T1000 (cell line): ENCODE data around the gene AGBL4.
A peak's percentile ranks its signal among the peaks of the same experiment; 100 is the strongest.

Experiments used
- DNase-seq: peaks from one replicate; lab custom pipeline; 2025; ENCODE audit warnings: mixed read lengths; lab: John Stamatoyannopoulos, UW

Gene AGBL4

DNA sequence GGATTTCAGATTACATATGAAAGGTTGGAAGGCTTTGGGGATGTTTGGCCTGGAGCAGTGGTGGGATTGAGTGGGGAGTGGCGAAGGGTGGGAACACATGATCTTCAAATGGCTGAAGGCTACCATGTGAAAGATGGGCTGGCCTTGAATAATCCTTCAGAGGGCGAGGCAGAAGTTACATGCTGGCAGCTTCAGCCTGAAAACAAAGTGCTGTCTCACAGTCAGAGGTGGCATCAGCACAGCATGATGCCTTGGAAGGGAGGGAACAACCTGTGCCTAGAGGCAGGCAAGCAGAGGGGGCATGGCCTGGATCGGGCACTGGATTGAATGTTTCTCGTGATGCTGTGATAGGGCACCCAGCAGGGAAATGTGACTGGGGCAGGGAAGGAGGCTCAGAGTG is 1377.9 kb downstream of the AGBL4 start:
- DNase-seq: no peak

DNA sequence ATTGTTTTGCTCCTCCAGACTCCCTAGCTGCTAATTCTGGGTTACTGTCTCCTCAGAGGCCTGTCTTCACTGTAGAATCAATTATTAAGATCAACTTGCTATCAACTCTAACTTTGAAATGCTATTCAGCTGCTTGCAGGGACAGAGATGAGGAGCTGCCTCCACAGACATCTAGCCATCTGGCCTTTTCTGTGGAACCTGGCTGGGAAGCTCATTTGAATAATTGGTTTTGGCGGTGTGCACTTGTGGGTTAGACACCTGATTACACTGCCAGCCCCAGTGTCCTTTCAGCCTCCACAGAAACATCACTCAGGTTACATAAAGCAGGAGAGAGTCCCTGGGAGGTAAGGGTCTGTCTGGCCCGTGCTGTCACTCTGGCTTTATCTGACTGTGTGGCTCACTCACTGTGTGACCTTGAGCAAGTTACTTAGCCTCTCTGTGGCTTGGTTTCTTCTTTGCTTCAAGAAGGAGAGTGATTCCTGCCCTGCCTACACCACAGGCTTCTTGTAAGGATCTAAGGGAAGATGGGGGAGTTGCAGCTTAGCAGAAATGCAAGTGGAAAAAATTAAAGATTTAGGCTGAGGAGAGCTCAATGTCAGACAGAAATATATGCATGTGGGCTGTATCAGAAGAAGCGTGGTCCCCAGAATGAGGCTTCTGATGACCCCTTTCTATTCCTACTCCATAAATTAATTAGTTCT is 1378.7 kb downstream of the AGBL4 start:
- DNase-seq: no peak

DNA sequence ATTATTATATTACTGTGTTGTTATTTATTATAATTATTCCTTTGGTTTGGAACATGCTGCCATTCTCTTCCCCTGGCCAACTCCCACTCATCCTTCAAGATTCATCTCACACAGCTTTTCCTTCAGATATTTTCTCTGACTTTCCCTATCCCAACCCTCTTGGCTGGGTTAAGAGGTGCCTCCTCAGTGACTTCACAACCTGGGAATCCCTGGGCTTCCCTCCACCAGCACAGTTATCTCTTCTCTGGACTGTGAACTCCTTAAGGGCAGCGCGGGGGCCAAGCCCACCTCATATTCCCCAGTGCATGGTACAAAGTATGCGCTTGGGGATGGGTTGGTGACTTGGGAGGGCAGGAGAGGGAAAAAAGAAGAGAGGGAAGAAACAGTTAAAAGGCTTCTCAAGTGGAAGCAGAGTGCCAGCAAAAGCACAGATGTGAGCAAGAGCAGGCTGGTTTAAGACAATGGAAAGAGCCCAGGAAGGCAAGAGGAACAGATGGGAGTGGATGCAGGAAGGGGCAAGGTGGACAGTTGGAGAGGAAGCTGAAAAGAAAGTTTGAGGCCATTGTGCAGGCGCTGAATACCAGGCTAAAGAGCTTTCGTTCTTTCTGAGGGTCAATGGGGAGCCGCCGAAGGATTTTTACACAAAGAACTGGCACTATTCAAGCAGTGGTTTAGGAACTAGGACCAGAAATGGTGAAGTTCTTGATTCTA is 1379.4 kb downstream of the AGBL4 start:
- DNase-seq: no peak

DNA sequence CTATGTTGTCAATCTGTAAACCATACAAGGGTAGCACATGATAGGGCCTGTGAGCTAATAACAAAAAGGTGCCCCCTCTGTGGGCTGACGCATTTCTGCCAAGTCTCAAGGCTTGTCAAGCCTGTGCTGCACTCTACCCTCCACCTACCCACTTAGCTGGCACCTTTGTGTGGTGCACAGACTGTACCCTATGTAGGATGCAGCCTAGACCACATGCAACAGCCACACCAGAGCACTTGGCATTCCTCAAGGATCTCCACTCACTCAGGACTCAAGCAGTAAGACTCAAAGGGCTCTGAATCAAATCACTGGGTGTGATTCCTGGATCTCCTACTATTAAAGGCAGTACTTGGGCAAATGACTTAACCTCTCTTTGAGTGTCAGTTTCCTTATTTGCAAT is 1380.6 kb downstream of the AGBL4 start:
- no peak for DNase-seq

DNA sequence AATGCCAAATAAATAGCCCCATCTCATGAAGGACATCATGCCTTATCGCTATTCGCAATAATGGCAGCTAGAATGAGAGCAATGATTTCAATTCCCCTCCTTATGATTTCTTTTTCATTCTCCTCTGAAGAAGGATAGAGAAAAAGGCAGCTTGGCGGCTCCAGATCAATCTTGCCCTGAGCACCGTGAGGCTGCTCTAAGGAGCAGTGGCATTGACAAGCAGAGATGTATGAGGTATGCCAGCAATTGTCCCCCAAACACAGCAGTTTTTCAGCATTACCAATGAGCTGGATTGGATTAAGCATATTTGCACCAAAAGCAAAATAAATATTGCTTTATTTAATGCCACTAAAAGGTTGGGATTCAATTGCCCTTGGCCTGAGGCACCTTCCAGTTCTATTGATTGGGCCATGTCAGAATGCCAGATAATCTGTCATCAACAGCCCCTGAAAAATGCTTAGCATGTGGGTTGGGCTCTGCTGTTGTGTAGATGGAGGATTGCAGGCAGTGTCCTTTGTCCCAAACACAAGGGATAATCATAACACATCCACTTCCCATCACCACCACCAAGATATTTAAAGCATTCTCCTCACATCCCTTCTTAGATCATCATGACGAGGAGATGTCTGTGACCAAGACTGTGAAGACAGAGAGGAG is 1382.8 kb downstream of the AGBL4 start:
- no peak for DNase-seq

DNA sequence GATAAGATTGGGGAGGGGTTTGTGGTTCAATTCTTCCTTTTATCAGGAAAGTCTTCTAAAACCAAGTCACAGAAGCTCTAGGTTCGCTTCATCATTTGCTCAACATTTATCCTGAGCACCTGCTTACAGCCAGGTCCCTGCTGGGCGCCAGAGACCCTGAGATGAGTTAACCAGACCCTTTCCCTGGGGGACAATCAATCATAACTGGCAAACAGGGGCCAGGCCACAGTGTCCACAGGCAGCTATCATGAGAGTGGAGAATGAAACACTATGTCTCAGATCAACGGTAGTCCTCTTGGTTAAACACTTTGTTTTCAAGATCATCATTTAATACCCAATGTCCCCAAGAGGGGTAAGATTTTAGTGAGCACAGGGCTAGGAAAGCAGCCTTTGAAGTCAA is 1393.9 kb downstream of the AGBL4 start:
- no peak for DNase-seq

DNA sequence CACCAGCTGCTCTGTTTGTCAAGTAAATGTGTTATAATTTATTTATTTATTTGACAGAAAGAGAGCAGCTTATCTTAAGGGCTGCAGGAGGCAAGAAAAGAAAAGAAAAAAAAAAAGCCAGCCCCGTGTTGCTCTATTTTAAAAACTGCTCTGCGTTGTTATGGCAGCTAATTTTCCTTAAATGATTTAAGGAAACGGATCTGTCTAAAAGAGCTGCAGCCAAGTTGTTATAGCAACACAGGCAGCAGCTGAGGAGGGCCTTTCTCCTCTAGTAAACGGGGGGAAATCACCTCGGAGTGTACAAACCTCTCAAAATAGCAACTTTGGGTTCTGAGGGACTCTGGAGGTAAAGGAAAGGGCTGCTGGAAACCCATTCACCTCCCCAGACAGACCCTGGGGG is 1396.3 kb downstream of the AGBL4 start:
- no peak for DNase-seq

DNA sequence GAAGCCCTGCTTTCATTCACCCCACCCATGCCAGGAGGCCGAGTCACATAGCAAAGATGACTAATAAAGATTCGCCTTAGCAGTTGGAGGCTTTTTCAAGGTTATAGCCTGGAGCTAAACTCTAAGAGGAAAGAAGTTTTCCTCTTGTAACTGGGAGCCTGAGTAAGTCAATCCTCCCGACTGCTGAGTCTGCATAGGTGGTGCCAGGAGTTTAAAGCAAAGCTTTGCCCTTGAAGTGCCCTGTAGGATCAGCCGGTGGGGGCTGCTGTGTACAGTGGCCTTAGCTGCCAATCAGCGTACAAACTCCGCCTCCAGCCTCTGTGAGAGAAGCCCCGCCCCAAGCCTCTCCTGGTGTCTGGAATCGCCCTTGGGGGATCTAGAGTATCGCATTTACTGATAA is 1404.2 kb downstream of the AGBL4 start:
- peak; percentile 82 for DNase-seq

DNA sequence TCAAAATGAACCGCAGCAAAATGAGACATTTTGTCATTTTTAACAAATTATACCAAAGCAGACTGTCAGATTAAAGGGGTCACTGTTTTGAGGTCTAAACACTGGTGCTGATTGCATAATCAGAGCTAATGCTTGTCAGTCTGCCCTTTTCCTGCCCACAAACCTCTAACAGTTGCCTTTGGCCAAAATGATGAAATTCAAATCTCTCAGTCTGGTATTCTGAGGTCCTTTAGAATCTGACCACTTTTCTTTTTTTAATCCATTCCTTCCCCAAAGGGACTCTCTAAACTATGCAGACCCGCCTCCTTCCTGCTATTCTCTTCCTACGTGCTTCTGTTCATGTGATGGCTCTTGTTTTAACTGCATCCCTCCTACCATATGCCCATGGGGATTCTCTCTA is 1406.5 kb downstream of the AGBL4 start:
- no peak for DNase-seq

DNA sequence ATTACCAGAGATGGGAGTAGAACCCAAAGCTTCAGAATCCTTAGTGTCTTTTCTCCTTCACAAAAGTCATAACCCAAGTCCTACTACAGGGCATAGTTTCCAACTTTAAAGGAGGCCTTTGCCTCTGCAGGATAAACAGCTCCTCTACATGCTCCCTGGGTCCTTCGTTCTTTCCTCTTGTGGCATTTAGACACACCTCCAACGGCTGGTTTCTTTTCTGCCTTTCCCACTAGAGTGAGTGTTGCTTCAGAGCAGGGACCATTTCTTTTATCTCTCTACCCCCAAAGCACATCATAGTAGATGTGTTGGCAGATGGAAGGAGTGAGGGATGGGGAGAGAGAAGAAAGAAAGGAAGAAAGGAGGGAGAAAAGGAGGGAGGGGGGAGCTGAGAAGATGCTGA is 1407.0 kb downstream of the AGBL4 start:
- DNase-seq: no peak

DNA sequence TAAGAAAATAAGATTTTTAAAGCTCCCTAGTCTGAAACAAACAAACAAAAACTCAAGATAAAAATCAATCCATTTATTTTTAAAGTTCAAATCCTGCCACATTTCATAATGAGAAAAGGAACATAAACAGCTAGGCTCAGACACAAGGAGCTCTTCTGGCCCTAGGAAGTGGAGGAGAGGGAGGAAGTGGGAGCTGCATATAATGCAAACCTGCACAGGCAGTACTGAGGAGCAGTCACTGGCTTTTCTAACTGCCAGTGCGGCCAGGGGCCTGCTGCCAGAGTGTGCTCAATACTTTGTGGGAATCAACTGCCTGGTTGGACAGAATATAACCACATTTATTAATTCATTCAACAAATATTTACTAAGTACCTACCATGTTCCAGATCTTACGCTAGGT is 1411.9 kb downstream of the AGBL4 start:
- DNase-seq: no peak

DNA sequence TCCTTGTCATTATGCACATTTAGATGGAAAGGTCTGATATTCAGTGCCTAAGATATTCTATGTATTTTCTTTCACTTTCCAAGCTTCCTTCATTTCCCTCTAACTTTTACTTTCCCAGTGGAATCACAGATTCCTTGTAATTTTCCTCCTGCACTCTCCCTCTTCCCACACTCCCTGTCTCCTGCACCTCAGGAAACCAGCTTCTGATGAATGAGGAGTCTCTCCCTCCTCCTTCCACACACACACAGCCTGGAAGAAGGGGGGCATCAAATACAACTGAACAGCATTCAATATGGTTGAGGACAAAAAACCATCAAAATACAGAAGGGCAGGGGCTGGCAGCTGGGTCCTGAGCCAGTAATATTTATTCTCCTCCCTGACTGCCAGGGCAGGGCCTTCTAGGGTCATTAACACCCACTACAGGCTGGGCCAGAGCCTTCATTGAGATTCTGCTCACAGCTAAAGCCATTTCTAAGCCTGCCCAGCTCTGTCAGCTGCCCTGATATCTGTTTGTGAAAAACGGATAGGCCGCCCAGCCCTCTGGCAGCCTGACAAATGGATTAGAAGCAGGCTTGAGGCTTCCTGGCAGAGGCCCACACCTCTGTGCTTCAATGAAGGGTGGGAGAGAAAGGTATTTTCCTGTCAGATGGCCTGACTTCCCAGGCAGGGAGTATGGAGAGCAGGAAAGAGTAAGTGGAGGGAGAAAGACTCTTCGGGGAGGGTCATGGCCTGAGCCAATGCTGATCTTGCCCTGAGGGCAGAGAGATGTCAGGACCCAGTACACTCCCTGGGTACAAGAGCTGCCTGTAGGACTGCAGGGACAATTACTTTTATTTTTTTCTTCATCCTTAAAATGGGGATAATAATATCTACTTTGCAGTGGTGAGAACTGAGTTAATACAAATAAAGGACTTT is 1412.9 kb downstream of the AGBL4 start:
- no peak for DNase-seq

DNA sequence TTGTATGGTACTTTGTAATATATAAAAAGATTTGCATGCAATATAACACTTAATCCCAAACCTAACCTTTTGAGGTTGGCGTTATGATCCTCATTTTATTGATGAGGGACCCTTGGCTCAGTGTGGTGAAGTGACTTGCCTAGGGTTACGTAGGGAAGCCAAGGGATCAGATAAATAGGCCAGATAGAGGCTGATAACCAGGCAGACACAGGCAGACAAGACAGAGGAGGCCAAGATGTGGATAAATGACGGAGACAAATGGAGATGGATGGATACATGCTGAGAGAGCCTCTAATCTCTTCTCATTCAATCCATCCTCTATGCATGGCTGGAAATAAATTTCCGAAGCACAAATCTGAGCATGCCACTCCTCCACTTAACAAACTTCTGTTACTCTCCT is 1414.9 kb downstream of the AGBL4 start:
- no peak for DNase-seq

DNA sequence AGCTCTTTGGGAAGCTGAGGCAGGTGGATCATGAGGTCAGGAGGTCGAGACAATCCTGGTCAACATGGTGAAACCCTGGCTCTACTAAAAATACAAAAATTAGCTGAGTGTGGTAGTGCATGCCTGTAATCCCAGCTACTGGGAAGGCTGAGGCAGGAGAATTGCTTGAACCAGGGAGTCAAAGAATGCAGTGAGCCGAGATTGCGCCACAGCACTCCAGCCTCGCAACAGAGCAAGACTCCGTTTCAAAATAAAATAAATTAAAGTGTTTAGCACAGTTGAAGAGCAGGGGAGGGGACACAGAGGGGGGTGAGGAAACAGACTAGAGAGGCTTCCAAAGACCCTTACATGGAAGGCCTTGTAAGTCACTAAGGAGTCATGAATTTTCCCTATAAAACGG is 1420.5 kb downstream of the AGBL4 start:
- DNase-seq: no peak

DNA sequence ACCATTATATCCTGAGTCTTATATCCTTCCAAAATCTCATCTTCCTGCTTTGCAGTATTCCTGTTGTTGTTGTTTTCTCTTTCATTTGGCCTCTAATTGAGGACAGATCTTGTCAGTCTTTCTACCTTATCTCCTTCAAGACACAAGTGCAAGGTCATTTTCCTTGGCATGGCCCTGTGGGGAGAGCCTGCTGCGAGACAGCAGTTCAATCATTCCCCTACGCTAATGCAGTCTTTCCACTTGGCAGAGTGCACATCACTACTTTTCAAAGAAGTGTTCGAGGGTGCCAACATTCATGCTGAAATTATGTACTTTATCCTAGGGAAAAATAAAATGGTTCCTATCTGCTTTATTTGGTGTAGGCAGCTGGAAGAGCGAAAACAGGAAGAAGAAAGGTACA is 1421.4 kb downstream of the AGBL4 start:
- no peak for DNase-seq

DNA sequence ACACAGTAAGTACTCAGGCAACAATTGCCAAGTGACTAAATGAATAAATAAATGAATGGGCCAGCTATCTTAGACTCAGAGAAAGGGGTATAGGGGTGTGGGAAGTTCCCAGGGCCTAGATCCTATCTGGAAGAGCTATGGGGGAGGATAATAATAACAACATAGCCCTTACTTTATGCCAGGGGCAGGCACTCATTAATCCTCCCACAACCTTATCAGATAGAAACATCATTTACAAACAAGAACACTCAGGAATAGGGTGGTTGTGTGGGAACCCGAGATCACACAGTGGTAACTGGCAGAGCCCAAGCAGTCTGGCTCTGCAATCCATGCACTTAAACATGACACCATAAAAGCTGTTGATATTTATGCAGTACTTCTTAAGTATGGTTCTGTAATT is 1423.6 kb downstream of the AGBL4 start:
- DNase-seq: no peak

DNA sequence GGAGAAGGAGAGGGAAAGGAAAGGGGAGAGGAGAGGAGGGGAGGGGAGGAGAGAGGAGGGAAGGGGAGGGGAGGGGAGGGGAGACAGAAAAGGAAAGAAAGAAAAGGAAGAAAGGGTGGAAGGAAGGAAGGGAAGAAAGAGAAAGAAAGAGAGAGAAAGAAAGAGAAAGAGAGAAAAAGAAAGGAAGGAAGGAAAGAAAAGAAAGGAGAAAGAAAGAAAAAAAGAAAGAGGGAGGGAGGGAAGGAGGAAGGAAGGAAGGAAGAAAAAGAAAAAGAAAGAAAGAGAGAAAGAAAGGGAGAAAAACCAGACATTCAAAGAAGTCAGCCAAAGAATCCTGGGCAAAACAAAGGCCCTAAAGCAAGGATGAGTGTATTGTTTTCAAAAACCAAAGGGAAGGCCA is 1426.1 kb downstream of the AGBL4 start:
- DNase-seq: no peak

DNA sequence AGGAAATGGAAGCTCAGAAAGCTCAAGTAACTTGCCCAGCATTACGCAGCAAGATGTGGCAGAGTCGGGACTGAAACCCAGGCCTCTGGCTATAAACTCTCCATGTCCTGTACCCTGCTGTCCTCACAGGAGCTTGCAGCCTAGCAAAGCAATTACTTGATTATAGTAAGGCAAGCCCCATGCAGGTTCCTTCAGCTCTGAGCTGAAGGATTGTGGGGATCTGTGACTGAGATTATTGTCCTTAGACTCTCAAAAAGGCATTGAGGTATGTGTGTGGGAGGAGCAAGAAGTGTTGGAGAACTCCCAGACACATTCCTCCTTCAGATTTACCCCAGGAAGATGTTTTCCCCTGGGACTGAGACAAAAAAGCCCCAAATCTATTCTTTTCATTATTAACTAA is 1427.7 kb downstream of the AGBL4 start:
- no peak for DNase-seq

DNA sequence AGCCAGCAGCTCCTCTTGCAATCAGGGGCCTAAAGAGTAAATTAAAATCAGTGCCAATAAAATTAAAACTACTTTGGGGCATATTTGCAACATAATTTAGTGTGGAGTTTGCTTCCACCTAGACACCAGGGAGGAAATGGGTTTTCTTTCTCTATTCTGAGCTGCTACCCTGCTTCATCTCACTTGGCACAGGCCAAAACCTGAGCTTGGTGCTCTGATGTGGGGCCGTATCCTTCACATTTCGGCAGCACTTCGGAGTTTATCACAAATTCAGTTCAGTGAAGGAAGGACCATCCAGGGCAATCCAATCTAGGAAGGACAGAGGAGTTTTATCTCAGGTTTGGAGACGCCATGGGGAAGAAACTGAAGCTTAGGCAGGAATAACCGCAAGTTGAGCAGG is 1428.1 kb downstream of the AGBL4 start:
- DNase-seq: no peak

DNA sequence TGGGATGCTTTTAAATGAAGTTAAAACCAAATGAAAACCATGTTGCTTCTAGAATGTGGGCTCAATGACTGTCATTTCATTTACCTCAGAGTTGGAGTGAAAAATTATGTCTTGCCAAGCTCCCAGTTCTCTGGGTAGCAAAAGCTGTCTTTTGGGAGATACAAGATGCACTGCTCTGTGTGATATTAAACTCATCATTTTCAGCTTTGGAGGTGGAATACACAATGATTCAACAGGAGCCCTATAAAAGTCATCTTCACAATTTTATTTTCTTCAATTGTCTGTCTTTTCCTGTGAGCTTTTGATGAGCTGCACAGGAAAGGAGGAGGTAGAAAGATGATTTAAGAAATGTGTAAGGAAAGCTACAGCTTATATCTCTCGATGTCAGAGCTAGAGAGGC is 1431.4 kb downstream of the AGBL4 start:
- DNase-seq: no peak

DNA sequence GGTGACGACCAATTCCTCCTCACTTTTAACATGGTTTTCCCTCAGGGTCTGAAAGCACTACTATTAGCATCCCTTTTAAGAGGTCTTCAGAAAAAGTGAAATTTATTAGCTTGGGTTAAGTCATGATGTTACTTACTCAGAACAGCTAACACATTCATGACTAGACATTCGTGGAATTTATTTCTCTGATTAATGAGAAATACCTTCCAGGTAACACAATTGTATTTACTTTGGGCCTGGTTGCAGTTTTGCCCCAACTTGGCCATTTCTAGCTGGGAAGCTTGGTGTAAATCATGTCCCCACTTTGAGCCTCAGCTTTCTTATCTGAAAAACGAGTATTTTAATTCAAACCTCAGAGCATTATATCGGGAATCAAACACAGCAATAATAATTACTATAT is 1432.6 kb downstream of the AGBL4 start:
- no peak for DNase-seq

DNA sequence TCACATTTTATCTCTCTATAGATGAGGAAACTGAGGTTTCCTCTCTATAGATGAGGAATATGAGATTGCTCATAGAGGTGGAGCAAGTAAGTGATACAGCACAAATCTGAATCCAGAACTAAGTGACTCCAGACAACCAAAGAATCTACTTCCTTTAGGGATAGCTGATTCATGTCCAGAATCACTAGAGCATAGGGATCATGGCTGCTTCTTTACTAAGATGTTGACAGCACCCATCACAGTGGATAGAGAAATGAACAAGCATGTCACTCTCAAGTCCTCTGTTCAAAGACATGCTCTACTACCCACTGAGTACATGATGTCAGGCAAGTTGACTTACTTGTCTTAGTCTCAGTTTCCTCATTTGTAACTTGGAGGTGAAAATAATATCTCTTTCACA is 1435.7 kb downstream of the AGBL4 start:
- no peak for DNase-seq
